Neuronal stem cell (in vitro differentiated cells): ENCODE results near the gene SYT9.
A peak's percentile ranks its signal among the peaks of the same experiment; 100 is the strongest.
"Not testable (repeated sequence)": the region's sequence is repeated elsewhere in the genome, so short reads cannot be mapped to it uniquely, and the experiment has no call there.

Source experiments
- DNase-seq: peaks from one replicate; pipeline ENCODE4 v3.0.0-alpha.2; 2013; ENCODE audit warnings: low spot score
- H2AFZ ChIP-seq: one replicate; pipeline ENCODE4 v1.6.1; 2013; ENCODE audit warnings: mild to moderate bottlenecking, low read length, inconsistent platforms
- H2AK5ac ChIP-seq: 2 replicates; pipeline ENCODE4 v1.6.1; 2013; ENCODE audit warnings: low read depth, mild to moderate bottlenecking, inconsistent platforms, low read length, moderate library complexity, mixed read lengths
- H2BK120ac ChIP-seq: 2 replicates; pipeline ENCODE4 v1.6.1; 2013; ENCODE audit warnings: low read depth, mild to moderate bottlenecking, inconsistent platforms, low read length, moderate library complexity, mixed read lengths
- H2BK12ac ChIP-seq: one replicate; pipeline ENCODE4 v1.6.1; 2013; ENCODE audit warnings: low read length, inconsistent platforms
- H2BK15ac ChIP-seq: 2 replicates; pipeline ENCODE4 v1.6.1; 2013; ENCODE audit warnings: mild to moderate bottlenecking, low read length, inconsistent platforms, mixed read lengths
- H2BK5ac ChIP-seq: one replicate; pipeline ENCODE4 v1.6.1; 2013; ENCODE audit warnings: inconsistent platforms, mild to moderate bottlenecking, low read length, moderate library complexity
- H3K14ac ChIP-seq: one replicate; pipeline ENCODE4 v1.6.1; 2013; ENCODE audit warnings: low read length, inconsistent platforms
- H3K18ac ChIP-seq: 2 replicates; pipeline ENCODE4 v1.6.1; 2013; ENCODE audit warnings: low read length, inconsistent platforms
- H3K23ac ChIP-seq: 2 replicates; pipeline ENCODE4 v1.6.1; 2013; ENCODE audit warnings: low read depth, mild to moderate bottlenecking, mixed read lengths, low read length, inconsistent platforms; ENCODE audit not compliant: poor library complexity
- H3K27ac ChIP-seq: replicated peaks from 3 replicates; pipeline ENCODE4 v1.5.1; 2013; ENCODE audit warnings: low read length, inconsistent platforms
- H3K27me3 ChIP-seq, 3 experiments: 2 replicates each; pipeline ENCODE4 v1.6.1; 2013; ENCODE audit warnings: low read length in 3 of 3, mild to moderate bottlenecking in 2 of 3, inconsistent platforms in 1 of 3, low read depth in 1 of 3, mixed read lengths in 1 of 3, moderate library complexity in 1 of 3; ENCODE audit not compliant: control insufficient read depth in 3 of 3, insufficient read depth in 3 of 3
- H3K36me3 ChIP-seq, 2 donors: replicated peaks in 1 of 2; 2 replicates each; pipeline ENCODE4 v1.6.1; 2013; ENCODE audit warnings: low read length in 2 of 2; ENCODE audit not compliant: control insufficient read depth in 2 of 2, insufficient read depth in 2 of 2
- H3K4ac ChIP-seq: 2 replicates; pipeline ENCODE4 v1.6.1; 2013; ENCODE audit warnings: inconsistent platforms, mild to moderate bottlenecking, low read length, moderate library complexity
- H3K4me1 ChIP-seq, 2 donors: 1 replicate in 1 of 2; 2 replicates in 1 of 2; pipeline ENCODE4 v1.6.1; 2013; ENCODE audit warnings: low read length in 2 of 2, low read depth in 1 of 2; ENCODE audit not compliant: control insufficient read depth in 2 of 2, insufficient read depth in 1 of 2
- H3K4me2 ChIP-seq: one replicate; pipeline ENCODE4 v1.6.1; 2013; ENCODE audit warnings: mild to moderate bottlenecking, low read length, inconsistent platforms; ENCODE audit not compliant: insufficient read depth, poor library complexity, severe bottlenecking
- H3K4me3 ChIP-seq, 2 donors: 2 replicates each; pipeline ENCODE4 v1.5.1; 2013; ENCODE audit warnings: low read length in 2 of 2, mild to moderate bottlenecking in 2 of 2, inconsistent platforms in 1 of 2, moderate library complexity in 1 of 2
- H3K79me1 ChIP-seq: one replicate; pipeline ENCODE4 v1.6.1; 2013; ENCODE audit warnings: low read depth, mild to moderate bottlenecking, inconsistent platforms, low read length, moderate library complexity
- H3K9ac ChIP-seq: one replicate; pipeline ENCODE4 v1.6.1; 2013; ENCODE audit warnings: mild to moderate bottlenecking, low read depth, low read length, inconsistent platforms; ENCODE audit not compliant: poor library complexity
- H3K9me3 ChIP-seq, 2 donors: replicated peaks in 1 of 2; 2 replicates each; pipeline versions ENCODE3 to v1.6.1; 2013; ENCODE audit warnings: low read length in 2 of 2, mild to moderate bottlenecking in 2 of 2, inconsistent platforms in 1 of 2, low read depth in 1 of 2, mixed read lengths in 1 of 2, moderate library complexity in 1 of 2; ENCODE audit not compliant: control insufficient read depth in 2 of 2, insufficient read depth in 1 of 2
- H4K8ac ChIP-seq: one replicate; pipeline ENCODE4 v1.6.1; 2013; ENCODE audit warnings: low read depth, mild to moderate bottlenecking, inconsistent platforms, low read length, moderate library complexity
- H4K91ac ChIP-seq: one replicate; pipeline ENCODE4 v1.6.1; 2013; ENCODE audit warnings: low read length, low read depth, mild to moderate bottlenecking, inconsistent platforms; ENCODE audit not compliant: poor library complexity
- WGBS, 2 donors: extraction: QIAGEN DNeasy Blood & Tissue Kit; methylation state at CpG; one replicate each; pipeline ENCODE4 v1.1.7; 2013; ENCODE audit warnings: missing lambda C conversion rate in 2 of 2, mixed read lengths in 1 of 2; ENCODE audit not compliant: insufficient read length in 2 of 2, insufficient replicate concordance in 1 of 2; ENCODE audit errors: extremely low coverage in 2 of 2; 5-methylcytosine and 5-hydroxymethylcytosine counted together

SYT9 gene

GRCh38 chr11:7514099-7514591 is 262.4 kb downstream of the SYT9 start:
- H3K4me2 ChIP-seq, result peak overlapping the region; percentile 97

DNA sequence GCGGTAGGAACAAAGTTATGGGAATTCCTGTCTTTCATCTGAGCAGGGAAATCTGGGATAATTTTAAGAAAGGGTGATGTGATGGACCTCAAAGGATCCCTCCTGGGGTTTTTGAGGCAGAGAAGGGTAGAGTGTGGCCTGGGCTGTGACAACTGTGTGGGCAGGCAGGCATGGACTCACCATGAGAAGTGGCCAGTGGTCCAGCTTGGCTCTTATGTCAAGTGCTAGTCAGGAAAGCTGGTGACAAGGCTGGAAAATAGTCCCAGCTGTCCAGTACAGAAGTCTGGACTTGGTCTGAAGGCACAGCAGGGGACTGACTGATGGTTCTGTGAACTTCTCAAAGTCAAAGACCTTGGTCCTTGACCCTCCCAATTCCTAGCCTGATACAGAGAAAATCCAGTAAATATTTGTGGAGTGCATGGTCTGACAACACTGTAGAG is 263.8 kb downstream of the SYT9 start:
- no peak overlapping the region for H3K27ac ChIP-seq
- H2BK15ac ChIP-seq, result no peak overlapping the region
- H2BK120ac ChIP-seq, result no peak overlapping the region
- no CpG with 5 or more reads among the region's 1 CpG for WGBS, 2 donors
- peaks cover 0 to 62% (median 13%) of the 10 kb centered on the region in 3 experiments for H3K27me3 ChIP-seq
- peak overlapping the region; percentile 29 for H4K8ac ChIP-seq
- H3K36me3 ChIP-seq, result no peaks in the 10 kb centered on the region
- no peak overlapping the region for H3K18ac ChIP-seq
- no peak overlapping the region for H2AK5ac ChIP-seq
- H3K14ac ChIP-seq, result peak overlapping the region; percentile 8
- no peak overlapping the region for H2AFZ ChIP-seq
- no peak overlapping the region for H3K4me2 ChIP-seq
- DNase-seq, result no peak
- H2BK5ac ChIP-seq, result no peak overlapping the region
- H3K23ac ChIP-seq, result no peak overlapping the region
- H4K91ac ChIP-seq, result no peak overlapping the region
- H3K9ac ChIP-seq, result no peak overlapping the region
- peaks cover 6 to 10% of the 10 kb centered on the region in 2 donors for H3K4me1 ChIP-seq
- H3K9me3 ChIP-seq, result no peaks in the 10 kb centered on the region
- H3K4ac ChIP-seq, result no peak overlapping the region
- no peak overlapping the region for H2BK12ac ChIP-seq
- no peaks in the 10 kb centered on the region for H3K79me1 ChIP-seq
- H3K4me3 ChIP-seq, result no peak overlapping the region

More at GRCh38 chr11:7514099-7514591, 262.4 kb downstream of the SYT9 start:
- Histone ChIP-seq H3K4me1 (peaks cover 6 to 10% of the 10 kb centered on the region in 2 donors), H3K4me3 (peak overlapping the region; percentile 61 to 88), H2AK5ac (no peak overlapping the region), H3K79me1 (no peaks in the 10 kb centered on the region), H3K9me3 (no peaks in the 10 kb centered on the region), H2AFZ (peak overlapping the region; percentile 99), H2BK5ac (peak overlapping the region; percentile 85), H3K14ac (peak overlapping the region; percentile 98), H2BK120ac (no peak overlapping the region), H4K91ac (no peak overlapping the region), H3K36me3 (no peaks in the 10 kb centered on the region), H3K18ac (peak overlapping the region; percentile 96), H3K27me3 (peaks cover 0 to 66% (median 13%) of the 10 kb centered on the region in 3 experiments), H4K8ac (peak overlapping the region; percentile 82), H3K4ac (peak overlapping the region; percentile 84), H3K27ac (no peak overlapping the region), H3K23ac (peak overlapping the region; percentile 85), H2BK12ac (peak overlapping the region; percentile 10), H2BK15ac (peak overlapping the region; percentile 84), H3K9ac (peak overlapping the region; percentile 91)
- WGBS, 2 donors, result no CpG with 5 or more reads among the region's 31 CpGs
- no peak for DNase-seq

DNA sequence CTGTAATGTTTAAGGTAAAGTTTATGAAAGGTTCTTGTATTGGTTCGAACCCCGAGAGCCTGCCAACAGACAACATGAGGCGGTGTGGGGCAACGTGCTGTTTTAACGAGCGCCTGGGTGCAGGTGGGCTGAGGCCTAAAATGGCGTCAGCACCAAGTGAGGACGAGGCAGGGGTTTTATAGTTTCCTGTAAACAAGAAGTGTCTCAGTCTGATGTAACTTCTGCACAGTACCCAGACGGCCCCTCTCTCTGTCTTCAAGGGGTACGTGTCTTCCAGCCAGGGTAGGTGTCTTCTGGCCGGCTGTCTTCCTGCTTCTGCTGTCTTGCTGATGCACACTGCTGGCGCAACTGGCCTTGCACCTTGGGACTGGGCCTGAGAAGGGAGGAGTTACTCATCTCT is 264.8 kb downstream of the SYT9 start:
- no peak overlapping the region for H3K4ac ChIP-seq
- H3K4me1 ChIP-seq, result peaks cover 6 to 10% of the 10 kb centered on the region in 2 donors
- peaks cover 0 to 72% (median 13%) of the 10 kb centered on the region in 3 experiments for H3K27me3 ChIP-seq
- no peak overlapping the region for H3K18ac ChIP-seq
- no peak overlapping the region for H3K4me3 ChIP-seq
- H2BK120ac ChIP-seq, result no peak overlapping the region
- H4K8ac ChIP-seq, result no peak overlapping the region
- no peak overlapping the region for H2AK5ac ChIP-seq
- DNase-seq, result no peak
- no peak overlapping the region for H3K4me2 ChIP-seq
- no peak overlapping the region for H4K91ac ChIP-seq
- no peak overlapping the region for H3K9ac ChIP-seq
- H2BK15ac ChIP-seq, result no peak overlapping the region
- H3K27ac ChIP-seq, result no peak overlapping the region
- no peaks in the 10 kb centered on the region for H3K9me3 ChIP-seq
- no CpG with 5 or more reads among the region's 12 CpGs for WGBS, 2 donors
- no peak overlapping the region for H2BK5ac ChIP-seq
- no peak overlapping the region for H2AFZ ChIP-seq
- H3K14ac ChIP-seq, result no peak overlapping the region
- H2BK12ac ChIP-seq, result no peak overlapping the region
- H3K79me1 ChIP-seq, result no peaks in the 10 kb centered on the region
- no peaks in the 10 kb centered on the region for H3K36me3 ChIP-seq
- H3K23ac ChIP-seq, result no peak overlapping the region

DNA sequence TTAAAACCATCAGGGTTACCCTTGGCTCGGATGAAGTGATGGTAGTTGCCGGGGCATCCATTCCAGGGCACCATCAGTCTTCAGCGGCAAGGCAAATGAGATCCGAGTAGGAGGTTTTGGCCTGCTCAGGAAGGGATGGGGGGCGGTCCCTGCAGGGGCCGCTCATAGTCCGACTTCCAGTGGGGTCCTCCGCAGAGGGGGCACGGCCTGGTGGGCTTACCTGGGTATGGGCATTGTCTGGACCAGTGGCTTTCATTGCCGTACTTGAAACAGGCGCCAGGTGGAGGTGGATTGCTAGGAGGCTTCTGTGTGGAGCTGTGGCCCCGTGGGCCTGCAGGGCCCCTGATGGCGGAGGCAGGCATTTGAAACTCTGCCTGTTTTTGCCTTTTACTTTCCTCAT is 266.0 kb downstream of the SYT9 start:
- H3K36me3 ChIP-seq, H2BK15ac ChIP-seq, H2AFZ ChIP-seq, H3K9me3 ChIP-seq, H3K79me1 ChIP-seq, H3K4me2 ChIP-seq, H2BK5ac ChIP-seq, DNase-seq, H4K91ac ChIP-seq, H3K14ac ChIP-seq, H3K27ac ChIP-seq, H3K4me3 ChIP-seq, H4K8ac ChIP-seq, H3K4ac ChIP-seq, H3K4me1 ChIP-seq, H3K18ac ChIP-seq, H3K9ac ChIP-seq, H2BK12ac ChIP-seq, H2AK5ac ChIP-seq, H3K23ac ChIP-seq: not testable (repeated sequence)
- peaks cover 0 to 64% (median 13%) of the 10 kb centered on the region in 3 experiments for H3K27me3 ChIP-seq
- no CpG with 5 or more reads among the region's 13 CpGs for WGBS, 2 donors
- peak overlapping the region; percentile 93 for H2BK120ac ChIP-seq
